HG03097 (cell line): ENCODE measurements around the gene ITGA3.

Experiments used
- ATAC-seq: cut with Tn5 transposase; IDR thresholded peaks from one replicate; pipeline ENCODE4 v1.9.1; 2021; ENCODE audit not compliant: unreplicated experiment, low FRiP score

ITGA3 gene

GRCh38 chr17:50106393-50107131 lies 50.7 kb downstream of the ITGA3 start:
- no peak for ATAC-seq

GRCh38 chr17:50107790-50108414 lies 52.0 kb downstream of the ITGA3 start:
- ATAC-seq, result no peak

GRCh38 chr17:50108556-50108955 lies 52.6 kb downstream of the ITGA3 start:
- no peak for ATAC-seq

GRCh38 chr17:50109207-50109606 lies 53.3 kb downstream of the ITGA3 start:
- no peak for ATAC-seq

GRCh38 chr17:50109785-50110184 lies 53.9 kb downstream of the ITGA3 start:
- ATAC-seq, result no peak

GRCh38 chr17:50110591-50111349 lies 54.9 kb downstream of the ITGA3 start:
- no peak for ATAC-seq

GRCh38 chr17:50111673-50112655 lies 56.1 kb downstream of the ITGA3 start:
- ATAC-seq, result no peak

- ATAC-seq, result no peak
These were observed 56.8 kb downstream of the ITGA3 start for GRCh38 chr17:50112694-50113093.

- no peak for ATAC-seq
These were observed 57.9 kb downstream of the ITGA3 start for GRCh38 chr17:50113624-50114320.

- ATAC-seq, result no peak
These were observed 58.5 kb downstream of the ITGA3 start for GRCh38 chr17:50114401-50114800.

- ATAC-seq, result no peak
These were observed 59.0 kb downstream of the ITGA3 start for GRCh38 chr17:50114849-50115357.

GRCh38 chr17:50115756-50116155 lies 59.8 kb downstream of the ITGA3 start:
- ATAC-seq, result no peak

- no peak for ATAC-seq
These were observed 61.5 kb downstream of the ITGA3 start for GRCh38 chr17:50117202-50118051.

GRCh38 chr17:50118076-50118827 lies 62.3 kb downstream of the ITGA3 start:
- ATAC-seq, result no peak

GRCh38 chr17:50118828-50119218 lies 62.9 kb downstream of the ITGA3 start:
- ATAC-seq, result no peak

- no peak for ATAC-seq
These were observed 64.8 kb downstream of the ITGA3 start for GRCh38 chr17:50120475-50121253.

GRCh38 chr17:50122945-50123344 lies 67.0 kb downstream of the ITGA3 start:
- ATAC-seq, result no peak
